D721Med (cell line): ENCODE measurements around the gene AP2A2.

ENCODE experiments used
- DNase-seq: peaks from one replicate; pipeline ENCODE4 v3.0.0; 2011; ENCODE audit warnings: low spot score; ENCODE audit not compliant: insufficient read length
- FAIRE-seq: peaks from 2 replicates; lab custom pipeline; 2011; peaks lifted over from hg19 to GRCh38; lab: Jason Lieb, UNC
- CTCF ChIP-seq: IDR thresholded peaks from 2 replicates; pipeline ENCODE4 v1.5.1; 2012; ENCODE audit warnings: mild to moderate bottlenecking, control low read depth; ENCODE audit not compliant: insufficient read depth; ENCODE audit errors: missing control alignments

The AP2A2 gene

GRCh38 chr11:1005928-1006327 lies 80.3 kb downstream of the AP2A2 start:
- FAIRE-seq (no peak), DNase-seq (no peak)
- TF ChIP-seq CTCF = no peak

- FAIRE-seq (no peak), DNase-seq (no peak)
- TF ChIP-seq CTCF = no peak
Observed at GRCh38 chr11:1006762-1007161, 81.1 kb downstream of the AP2A2 start.

DNA sequence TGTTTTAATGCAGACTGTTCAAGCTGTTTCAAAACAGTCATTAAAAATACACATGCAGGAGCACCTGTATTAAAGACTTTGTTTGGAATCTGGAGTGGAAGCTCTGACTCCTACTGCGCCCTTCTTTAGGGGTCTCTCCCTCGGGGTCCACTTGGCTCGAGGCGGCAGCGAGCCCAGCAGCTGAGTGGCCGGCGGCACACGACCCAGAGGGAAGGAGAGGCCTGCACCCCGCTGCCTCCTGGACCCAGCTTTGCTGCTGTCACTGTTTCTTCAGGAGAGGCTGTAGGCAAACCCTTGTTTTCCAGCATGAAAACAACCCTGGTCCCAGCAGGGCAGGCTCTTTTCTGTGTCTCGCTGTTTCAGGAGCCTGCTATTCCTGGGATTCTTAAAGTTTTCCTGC lies 81.6 kb downstream of the AP2A2 start:
- no peak for FAIRE-seq
- DNase-seq = no peak
- no peak for TF ChIP-seq CTCF

DNA sequence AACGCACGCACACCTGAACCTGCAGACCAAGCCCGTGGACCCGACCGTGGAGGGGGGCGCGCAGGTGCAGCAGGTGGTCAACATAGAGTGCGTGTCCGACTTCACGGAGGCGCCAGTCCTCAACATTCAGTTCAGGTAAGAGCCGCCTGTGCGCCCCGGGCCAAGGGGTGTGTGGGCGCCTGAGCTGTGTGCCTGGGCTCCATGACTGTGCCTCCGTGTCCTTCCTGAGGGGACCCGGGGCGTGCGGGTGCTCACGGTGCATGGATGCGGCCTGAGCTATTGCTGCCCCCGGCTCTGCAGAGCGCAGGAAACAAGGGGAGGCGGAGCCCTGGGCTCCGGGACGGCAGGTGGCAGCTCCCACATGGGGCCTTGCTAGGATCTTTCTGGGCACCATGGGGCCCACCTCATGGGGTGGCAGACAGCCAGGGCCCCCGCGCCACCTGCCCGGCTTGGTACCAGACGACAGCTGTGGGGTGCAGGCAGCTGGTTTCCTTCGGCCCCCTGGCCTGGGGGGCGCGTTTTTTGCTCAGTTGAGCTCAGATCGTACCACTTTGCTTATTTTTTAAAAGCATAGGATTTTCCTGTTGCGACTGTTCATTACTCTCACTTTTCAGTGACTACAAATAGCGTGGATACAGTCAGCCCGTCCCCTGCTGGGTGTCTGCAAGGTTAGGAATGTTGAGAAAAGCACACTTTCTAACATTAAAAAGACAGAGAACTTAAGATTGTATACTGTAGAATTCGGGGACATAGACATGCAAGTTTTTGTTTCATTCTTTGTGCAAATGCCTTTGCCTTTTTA lies 82.5 kb downstream of the AP2A2 start:
- FAIRE-seq (no peak), DNase-seq (no peak)
- TF ChIP-seq CTCF = no peak

GRCh38 chr11:1008803-1009145 lies 83.1 kb downstream of the AP2A2 start:
- FAIRE-seq (no peak), DNase-seq (no peak)
- TF ChIP-seq CTCF = no peak

DNA sequence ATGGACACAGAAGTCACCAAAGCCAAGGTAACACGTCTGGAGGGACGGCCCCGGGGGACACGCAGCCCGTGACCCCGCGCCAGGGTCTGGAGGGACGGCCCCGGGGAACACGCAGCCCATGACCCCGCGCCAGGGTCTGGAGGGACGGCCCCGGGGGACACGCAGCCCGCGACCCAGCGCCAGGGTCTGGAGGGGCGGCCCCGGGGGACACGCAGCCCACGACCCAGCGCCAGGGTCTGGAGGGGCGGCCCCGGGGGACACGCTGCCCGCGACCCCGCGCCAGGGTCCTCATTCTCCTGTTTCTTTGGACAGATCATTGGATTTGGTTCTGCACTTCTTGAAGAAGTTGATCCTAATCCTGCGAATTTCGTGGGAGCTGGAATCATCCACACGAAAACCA lies 83.7 kb downstream of the AP2A2 start:
- DNase-seq (no peak), FAIRE-seq (no peak)
- no peak for TF ChIP-seq CTCF

DNA sequence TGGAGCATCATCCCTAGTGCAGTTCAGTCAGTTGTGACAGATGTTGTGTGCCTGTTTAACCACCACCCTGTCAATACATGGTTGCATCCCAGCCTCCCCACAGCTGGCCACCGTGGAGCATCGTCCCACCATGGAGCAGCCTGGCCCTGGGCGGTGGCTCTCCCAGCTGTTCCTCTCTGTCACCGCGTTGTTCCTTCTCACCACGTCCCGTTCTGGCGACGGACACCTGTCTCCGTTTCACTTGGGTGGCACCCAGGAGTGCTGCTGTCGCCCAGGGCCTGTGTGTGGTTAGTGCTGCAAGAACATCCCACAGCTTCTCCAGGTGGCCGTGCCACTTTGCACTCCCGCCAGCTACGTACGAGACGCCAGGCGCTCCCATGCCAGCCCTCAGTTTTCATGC lies 84.3 kb downstream of the AP2A2 start:
- DNase-seq = no peak
- no peak for TF ChIP-seq CTCF
- FAIRE-seq = no peak
